Measurements from ENCODE around the gene HS3ST3B1. TPM values are rescaled to one million over a fixed set of nuclear protein-coding genes. Genes with fewer than 3 reads are reported as not detected.

Gene HS3ST3B1
- total RNA-seq, 1 donor from 2014 or later, result 8.7 TPM

- Mint-ChIP-seq H3K27me3 (ENCODE audit: low read depth, unreplicated experiment) (peaks cover 2% of the 10 kb centered on the region), H3K27ac (ENCODE audit: unreplicated experiment) (no peak overlapping the region), H3K36me3 (ENCODE audit: low read depth, unreplicated experiment) (no peaks in the 10 kb centered on the region), H3K4me1 (ENCODE audit: low read depth, unreplicated experiment) (no peaks in the 10 kb centered on the region), H3K4me3 (ENCODE audit: unreplicated experiment) (no peak overlapping the region), H3K9me3 (ENCODE audit: unreplicated experiment) (no peaks in the 10 kb centered on the region)
- no peaks in the 10 kb centered on the region for H3K79me2 ChIP-seq (ENCODE audit: insufficient read depth, low read length)
- TF ChIP-seq EZH2 (IDR thresholded peaks at IDR 0.05; ENCODE audit: insufficient read depth, low read length) (no peak), CTCF (IDR thresholded peaks at IDR 0.05; ENCODE audit: insufficient read depth, low read depth, low read length) (no peak)
- H2AFZ ChIP-seq (ENCODE audit: low read depth, low read length), result no peak overlapping the region
- H3K9me3 ChIP-seq (ENCODE audit: insufficient read depth, low read depth, low read length), result no peaks in the 10 kb centered on the region
- H3K4me3 ChIP-seq (ENCODE audit: insufficient read depth, low read depth, low read length), result no peak overlapping the region
- no peak overlapping the region for H3K27ac ChIP-seq (ENCODE audit: low read depth, low read length)
- no peak for FAIRE-seq
- no peaks in the 10 kb centered on the region for H4K20me1 ChIP-seq (ENCODE audit: insufficient read depth, low read length)
- no peak overlapping the region for H3K9ac ChIP-seq (ENCODE audit: low read length)
- no peak overlapping the region for H3K4me2 ChIP-seq (ENCODE audit: low read length)
- H3K27me3 ChIP-seq (ENCODE audit: insufficient read depth, low read length), result no peaks in the 10 kb centered on the region
- H3K36me3 ChIP-seq (ENCODE audit: insufficient read depth, low read length), result no peaks in the 10 kb centered on the region
- H3K4me1 ChIP-seq (ENCODE audit: insufficient read depth, low read length), result no peaks in the 10 kb centered on the region
- no peak for DNase-seq (ENCODE audit: low read depth)
Measured at GRCh38 chr17:14359163-14360020, 58.5 kb downstream of the HS3ST3B1 start.

DNA sequence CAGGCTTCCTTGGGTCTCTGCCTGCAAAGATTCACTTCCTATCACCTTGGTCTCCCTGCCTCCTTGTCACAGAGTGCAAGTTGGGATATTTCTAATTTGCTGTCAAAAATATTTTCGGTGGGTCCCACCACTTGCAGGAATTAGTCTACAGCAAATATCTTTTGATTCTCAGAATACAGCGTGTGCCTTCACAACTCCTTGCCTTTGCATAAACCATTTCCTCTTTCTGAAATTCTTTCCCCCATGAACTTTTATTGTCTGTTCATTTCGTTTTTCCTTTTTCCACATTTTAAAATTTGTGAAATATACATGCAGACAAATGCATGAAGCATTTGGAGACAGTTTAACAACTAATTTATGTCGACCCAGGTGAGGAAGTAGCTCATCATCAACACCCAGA is 60.0 kb downstream of the HS3ST3B1 start:
- H3K9me3 Mint-ChIP-seq (ENCODE audit: unreplicated experiment), result no peaks in the 10 kb centered on the region
- no peak for TF ChIP-seq EZH2 (IDR thresholded peaks at IDR 0.05; ENCODE audit: insufficient read depth, low read length)
- TF ChIP-seq CTCF (IDR thresholded peaks at IDR 0.05; ENCODE audit: insufficient read depth, low read depth, low read length), result no peak

GRCh38 chr17:14361470-14361869 is 60.6 kb downstream of the HS3ST3B1 start:
- Histone ChIP-seq H3K27me3 (ENCODE audit: insufficient read depth, low read length) (no peaks in the 10 kb centered on the region), H3K9ac (ENCODE audit: low read length) (no peak overlapping the region), H3K27ac (ENCODE audit: low read depth, low read length) (no peak overlapping the region), H4K20me1 (ENCODE audit: insufficient read depth, low read length) (no peaks in the 10 kb centered on the region), H3K9me3 (ENCODE audit: insufficient read depth, low read depth, low read length) (no peaks in the 10 kb centered on the region), H3K36me3 (ENCODE audit: insufficient read depth, low read length) (no peaks in the 10 kb centered on the region), H3K4me3 (ENCODE audit: insufficient read depth, low read depth, low read length) (no peak overlapping the region), H3K79me2 (ENCODE audit: insufficient read depth, low read length) (no peaks in the 10 kb centered on the region), H2AFZ (ENCODE audit: low read depth, low read length) (no peak overlapping the region), H3K4me1 (ENCODE audit: insufficient read depth, low read length) (no peaks in the 10 kb centered on the region), H3K4me2 (ENCODE audit: low read length) (no peak overlapping the region)
- Mint-ChIP-seq H3K27me3 (ENCODE audit: low read depth, unreplicated experiment) (peaks cover 2% of the 10 kb centered on the region), H3K36me3 (ENCODE audit: low read depth, unreplicated experiment) (no peaks in the 10 kb centered on the region), H3K27ac (ENCODE audit: unreplicated experiment) (no peak overlapping the region), H3K9me3 (ENCODE audit: unreplicated experiment) (no peaks in the 10 kb centered on the region), H3K4me1 (ENCODE audit: low read depth, unreplicated experiment) (no peaks in the 10 kb centered on the region), H3K4me3 (ENCODE audit: unreplicated experiment) (no peak overlapping the region)
- no peak for FAIRE-seq
- no peak for TF ChIP-seq CTCF (IDR thresholded peaks at IDR 0.05; ENCODE audit: insufficient read depth, low read depth, low read length)
- DNase-seq (ENCODE audit: low read depth), result no peak

More for the DNA sequence above, 60.0 kb downstream of the HS3ST3B1 start:
- no peaks in the 10 kb centered on the region for H3K4me1 Mint-ChIP-seq (ENCODE audit: low read depth, unreplicated experiment)
- no peaks in the 10 kb centered on the region for H3K27me3 ChIP-seq (ENCODE audit: insufficient read depth, low read length)
- no peak overlapping the region for H3K9ac ChIP-seq (ENCODE audit: low read length)
- H3K36me3 Mint-ChIP-seq (ENCODE audit: low read depth, unreplicated experiment), result no peaks in the 10 kb centered on the region
- H3K4me3 ChIP-seq (ENCODE audit: insufficient read depth, low read depth, low read length), result no peak overlapping the region
- H2AFZ ChIP-seq (ENCODE audit: low read depth, low read length), result no peak overlapping the region
- H3K4me1 ChIP-seq (ENCODE audit: insufficient read depth, low read length), result no peaks in the 10 kb centered on the region
- no peak overlapping the region for H3K27ac Mint-ChIP-seq (ENCODE audit: unreplicated experiment)
- no peaks in the 10 kb centered on the region for H4K20me1 ChIP-seq (ENCODE audit: insufficient read depth, low read length)
- no peak for DNase-seq (ENCODE audit: low read depth)
- no peak overlapping the region for H3K4me3 Mint-ChIP-seq (ENCODE audit: unreplicated experiment)
- H3K9me3 ChIP-seq (ENCODE audit: insufficient read depth, low read depth, low read length), result no peaks in the 10 kb centered on the region
- no peaks in the 10 kb centered on the region for H3K36me3 ChIP-seq (ENCODE audit: insufficient read depth, low read length)
- H3K27ac ChIP-seq (ENCODE audit: low read depth, low read length), result no peak overlapping the region
- peaks cover 2% of the 10 kb centered on the region for H3K27me3 Mint-ChIP-seq (ENCODE audit: low read depth, unreplicated experiment)
- FAIRE-seq, result no peak
- no peak overlapping the region for H3K4me2 ChIP-seq (ENCODE audit: low read length)
- H3K79me2 ChIP-seq (ENCODE audit: insufficient read depth, low read length), result no peaks in the 10 kb centered on the region

Data from astrocyte (in vitro differentiated cells and primary cell).